B cell (primary cell): ENCODE measurements around the gene LRRC15. TPM values are rescaled to one million over a fixed set of nuclear protein-coding genes. Genes with fewer than 3 reads are reported as not detected.
A peak's percentile ranks its signal among the peaks of the same experiment; 100 is the strongest.

Experiments used
- ATAC-seq: fragments of 200-7000 bp; cut with Tn5 transposase; one replicate; pipeline ENCODE4 v1.10.0; 2021; ENCODE audit warnings: low read depth, mild to moderate bottlenecking, moderate number of reproducible peaks, moderate library complexity
- CTCF ChIA-PET: fragments of 350-600 bp; sonication (Branson Sonifier 250); formaldehyde crosslinking; loops from one replicate; lab custom pipeline; 2021; ENCODE audit warnings: antibody characterized with exemption, inconsistent platforms; lab: Charles Lee
- POLR2A ChIA-PET: fragments of 350-600 bp; sonication (Branson Sonifier 250); formaldehyde crosslinking; loops from one replicate; lab custom pipeline; 2021; ENCODE audit warnings: antibody characterized with exemption; lab: Charles Lee
- DNase-seq: peaks from one replicate; pipeline ENCODE4 v3.0.0; 2013
- H2AFZ ChIP-seq: 2 replicates; pipeline ENCODE4 v1.6.1; 2012; ENCODE audit warnings: mild to moderate bottlenecking, low read depth, low read length; ENCODE audit not compliant: insufficient read depth, poor library complexity, severe bottlenecking
- H3K27ac ChIP-seq, 2 donors: 1 replicate in 1 of 2; 2 replicates in 1 of 2; pipeline ENCODE4 v1.5.1; 2012 to 2013; ENCODE audit warnings: low read length in 2 of 2, mild to moderate bottlenecking in 2 of 2, moderate library complexity in 1 of 2
- H3K27me3 ChIP-seq, 4 experiments: fragments of 200-600 bp in 1 of 4; sonication (generic) in 1 of 4; replicated peaks in 1 of 4; 1 replicate in 2 of 4; 2 replicates in 2 of 4; pipeline versions ENCODE4 v1.6.1 to v1.7.0; 2013 to 2016; ENCODE audit warnings: low read length in 3 of 4, mild to moderate bottlenecking in 2 of 4, mixed read lengths in 1 of 4, moderate library complexity in 1 of 4; ENCODE audit not compliant: insufficient read depth in 4 of 4, control insufficient read depth in 3 of 4; ENCODE audit errors: control extremely low read depth in 1 of 4
- H3K36me3 ChIP-seq, 2 experiments: replicated peaks in 1 of 2; 1 replicate in 1 of 2; 2 replicates in 1 of 2; pipeline versions ENCODE4 v1.6.1 to v1.7.1; 2013; ENCODE audit warnings: low read length in 1 of 2; ENCODE audit not compliant: insufficient read depth in 2 of 2, control insufficient read depth in 1 of 2; ENCODE audit errors: control extremely low read depth in 1 of 2, extremely low read depth in 1 of 2
- H3K4me1 ChIP-seq, 2 donors: fragments of 200-600 bp in 1 of 2; sonication (generic) in 1 of 2; 1 replicate in 1 of 2; 2 replicates in 1 of 2; pipeline versions ENCODE4 v1.5.1 to v1.6.1; 2013 to 2017; ENCODE audit warnings: low read length in 2 of 2; ENCODE audit not compliant: control insufficient read depth in 2 of 2, insufficient read depth in 2 of 2
- H3K4me2 ChIP-seq: replicated peaks from 2 replicates; pipeline ENCODE3; 2012; ENCODE audit warnings: mild to moderate bottlenecking, low read depth, low read length; ENCODE audit not compliant: poor library complexity, severe bottlenecking
- H3K4me3 ChIP-seq, 5 experiments: fragments of 200-600 bp in 1 of 5; sonication (generic) in 1 of 5; 1 replicate in 3 of 5; 2 replicates in 2 of 5; pipeline versions ENCODE4 v1.5.1 to v1.7.0; 2011 to 2016; ENCODE audit warnings: low read length in 4 of 5, mild to moderate bottlenecking in 4 of 5, low read depth in 2 of 5, control low read depth in 1 of 5, moderate library complexity in 1 of 5; ENCODE audit not compliant: insufficient read depth in 1 of 5; ENCODE audit errors: control extremely low read depth in 1 of 5, extremely low read depth in 1 of 5
- H3K79me2 ChIP-seq: fragments of 200-600 bp; sonication (generic); one replicate; pipeline ENCODE4 v1.6.0; 2016; ENCODE audit warnings: low read length; ENCODE audit not compliant: control insufficient read depth, insufficient read depth
- H3K9ac ChIP-seq: fragments of 200-600 bp; sonication (generic); 2 replicates; pipeline ENCODE4 v1.6.1; 2017; ENCODE audit warnings: mild to moderate bottlenecking, low read length, moderate library complexity
- H3K9me3 ChIP-seq, 3 donors: one replicate each; pipeline versions ENCODE4 v1.6.1 to v1.7.1; 2013; ENCODE audit warnings: low read length in 2 of 3; ENCODE audit not compliant: control insufficient read depth in 2 of 3, insufficient read depth in 1 of 3; ENCODE audit errors: control extremely low read depth in 1 of 3
- H4K20me1 ChIP-seq: 2 replicates; pipeline ENCODE4 v1.6.0; 2012; ENCODE audit warnings: mild to moderate bottlenecking, low read length; ENCODE audit not compliant: insufficient read depth, control insufficient read depth, poor library complexity, severe bottlenecking
- H3K27ac Mint-ChIP-seq: one replicate; pipeline ENCODE4 v1.8.0; 2021; ENCODE audit warnings: mixed read lengths
- H3K27me3 Mint-ChIP-seq: one replicate; pipeline ENCODE4 v1.8.0; 2021; ENCODE audit warnings: mixed read lengths
- H3K4me1 Mint-ChIP-seq: one replicate; pipeline ENCODE4 v1.8.0; 2021; ENCODE audit warnings: mixed read lengths
- H3K4me3 Mint-ChIP-seq: one replicate; pipeline ENCODE4 v1.8.0; 2021; ENCODE audit warnings: mixed read lengths
- H3K9me3 Mint-ChIP-seq: one replicate; pipeline ENCODE4 v1.8.0; 2022; ENCODE audit warnings: mixed read lengths; ENCODE audit not compliant: insufficient read depth
- EZH2 ChIP-seq: IDR thresholded peaks from 2 replicates; pipeline ENCODE4 v1.6.1; 2012; ENCODE audit warnings: borderline replicate concordance, low read depth, mild to moderate bottlenecking, moderate library complexity, low read length; ENCODE audit not compliant: insufficient read depth, poor library complexity, severe bottlenecking
- WGBS: methylation state at CpG from one replicate; pipeline ENCODE4 v1.1.5; 2013; ENCODE audit warnings: missing lambda C conversion rate; ENCODE audit not compliant: insufficient coverage; 5-methylcytosine and 5-hydroxymethylcytosine counted together
- intact Hi-C: fragments of 100-400 bp; cut with micrococcal nuclease; formaldehyde crosslinking; loops from one replicate; pipeline ENCODE4 v1.10.0; 2022
- polyA plus RNA-seq: library from polyadenylated mRNA; depleted of rRNA; stranded (reverse); fragments of >200 nt; gene quantifications from 2 replicates; pipeline ENCODE4 v1.2.3, GENCODE V29; 2012
- total RNA-seq, 2 donors: library from RNA; stranded (reverse); fragments of 120-200 nt in 1 of 2; gene quantifications; 1 replicate in 1 of 2; 2 replicates in 1 of 2; pipeline versions ENCODE4 v1.2.3 to v1.2.4, GENCODE V29; 2013 to 2022
- TF ChIP-seq, protein P1 (sequence below): fragments of 200-600 bp; IDR thresholded peaks from one replicate; pipeline ENCODE4 v1.8.0; 2022; ENCODE audit warnings: antibody characterized with exemption, mild to moderate bottlenecking

LRRC15 gene
- total and polyA plus RNA-seq, 2 donors (not counting 1 experiment from before 2014, with no cell fraction given), result not detected

DNA sequence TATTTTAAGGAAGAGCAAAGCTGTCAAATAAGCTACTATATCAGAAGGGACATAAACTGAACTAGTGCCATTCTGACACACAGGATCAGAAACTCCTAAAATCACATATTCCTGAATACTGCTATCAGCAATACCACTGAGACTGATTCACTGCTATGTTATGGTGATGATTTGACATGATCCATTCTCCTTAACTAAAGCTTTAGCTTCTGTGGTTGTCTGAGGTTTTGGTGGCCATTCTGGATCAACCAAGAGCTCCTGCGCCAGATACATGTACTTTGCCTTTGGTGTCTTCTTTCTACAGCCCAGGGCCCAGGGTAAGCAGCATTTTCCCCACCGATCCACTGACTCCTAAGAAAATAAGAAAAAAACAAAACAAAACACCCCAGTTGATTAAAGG, 36.2 kb upstream of the LRRC15 start:
- intact Hi-C loops, result loop anchor here (10.0 kb wide), 2 partner anchors 1591 to 1841 kb away; no protein-coding TSS in a partner anchor
- POLR2A ChIA-PET, result no interaction called here
- no peaks in the 10 kb centered on the region for H3K27me3 Mint-ChIP-seq
- Histone ChIP-seq H3K9me3 (no peaks in the 10 kb centered on the region), H3K36me3 (peaks cover 5 to 10% of the 10 kb centered on the region in 2 experiments), H2AFZ (no peak overlapping the region), H3K27me3 (no peaks in the 10 kb centered on the region), H3K27ac (no peak overlapping the region), H3K4me1 (no peaks in the 10 kb centered on the region), H3K9ac (no peak overlapping the region), H3K4me3 (no peak overlapping the region), H3K4me2 (no peak overlapping the region), H3K79me2 (no peaks in the 10 kb centered on the region), H4K20me1 (no peaks in the 10 kb centered on the region)
- H3K9me3 Mint-ChIP-seq, result no peaks in the 10 kb centered on the region
- ATAC-seq (no peak), DNase-seq (no peak)
- TF ChIP-seq EZH2, result no peak
- no peaks in the 10 kb centered on the region for H3K4me1 Mint-ChIP-seq
- H3K4me3 Mint-ChIP-seq, result no peak overlapping the region
- CTCF ChIA-PET, result interaction anchor here (0.9 to 3.3 kb wide), 8 partner anchors 9 to 1938 kb away, joined by 3 to 45 read pairs (median 3); no protein-coding TSS in a partner anchor
- 100% methylated on average over 1 of the region's 2 CpGs for WGBS
- H3K27ac Mint-ChIP-seq, result no peak overlapping the region

DNA sequence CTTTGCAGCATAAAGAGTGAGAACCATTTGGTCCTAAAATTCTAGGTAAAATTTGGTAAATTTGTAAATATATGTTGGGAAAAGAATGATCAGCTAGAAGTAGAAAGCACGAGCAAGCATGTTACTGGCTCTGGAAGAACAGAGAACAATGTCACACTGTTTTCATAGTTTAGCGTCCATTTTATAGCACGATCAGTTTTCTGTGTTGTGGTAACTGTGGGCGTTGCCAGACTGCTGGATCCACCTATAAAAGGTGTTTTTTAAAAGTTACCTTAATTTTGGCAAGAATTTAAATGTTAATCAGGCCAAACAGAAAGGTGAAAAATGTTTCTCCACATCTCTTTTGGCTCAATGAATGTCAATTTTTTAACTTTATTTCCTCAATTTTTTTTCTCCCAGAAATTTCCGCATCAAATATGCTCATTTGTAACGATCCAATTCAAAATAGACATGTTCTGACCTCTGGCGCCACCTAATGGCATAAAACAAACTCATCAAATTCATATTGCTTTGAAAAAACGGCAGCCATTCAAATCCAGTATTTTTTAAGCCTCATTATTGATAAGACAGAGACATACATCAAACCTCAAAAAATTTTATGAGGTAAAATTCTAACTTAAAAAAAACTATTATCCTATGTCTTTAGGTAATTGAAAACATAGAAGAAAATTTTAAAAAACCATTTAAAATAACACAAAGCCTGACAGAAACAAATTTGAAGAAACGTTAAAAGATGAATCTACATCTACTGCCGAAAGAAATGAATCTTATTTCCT, 35.0 kb upstream of the LRRC15 start:
- ATAC-seq, result no peak
- Histone ChIP-seq H3K9ac (no peak overlapping the region), H3K79me2 (no peaks in the 10 kb centered on the region), H3K27ac (no peak overlapping the region), H3K36me3 (peaks cover 5 to 10% of the 10 kb centered on the region in 2 experiments), H2AFZ (no peak overlapping the region), H3K9me3 (no peaks in the 10 kb centered on the region), H3K4me3 (no peak overlapping the region), H4K20me1 (no peaks in the 10 kb centered on the region), H3K4me2 (no peak overlapping the region), H3K4me1 (peaks cover 0 to 6% of the 10 kb centered on the region in 2 donors), H3K27me3 (peaks cover 0 to 6% (median under 1%) of the 10 kb centered on the region in 4 experiments)
- TF ChIP-seq EZH2, result no peak
- TF ChIP-seq, protein P1, sequence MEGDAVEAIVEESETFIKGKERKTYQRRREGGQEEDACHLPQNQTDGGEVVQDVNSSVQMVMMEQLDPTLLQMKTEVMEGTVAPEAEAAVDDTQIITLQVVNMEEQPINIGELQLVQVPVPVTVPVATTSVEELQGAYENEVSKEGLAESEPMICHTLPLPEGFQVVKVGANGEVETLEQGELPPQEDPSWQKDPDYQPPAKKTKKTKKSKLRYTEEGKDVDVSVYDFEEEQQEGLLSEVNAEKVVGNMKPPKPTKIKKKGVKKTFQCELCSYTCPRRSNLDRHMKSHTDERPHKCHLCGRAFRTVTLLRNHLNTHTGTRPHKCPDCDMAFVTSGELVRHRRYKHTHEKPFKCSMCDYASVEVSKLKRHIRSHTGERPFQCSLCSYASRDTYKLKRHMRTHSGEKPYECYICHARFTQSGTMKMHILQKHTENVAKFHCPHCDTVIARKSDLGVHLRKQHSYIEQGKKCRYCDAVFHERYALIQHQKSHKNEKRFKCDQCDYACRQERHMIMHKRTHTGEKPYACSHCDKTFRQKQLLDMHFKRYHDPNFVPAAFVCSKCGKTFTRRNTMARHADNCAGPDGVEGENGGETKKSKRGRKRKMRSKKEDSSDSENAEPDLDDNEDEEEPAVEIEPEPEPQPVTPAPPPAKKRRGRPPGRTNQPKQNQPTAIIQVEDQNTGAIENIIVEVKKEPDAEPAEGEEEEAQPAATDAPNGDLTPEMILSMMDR, result peak; percentile 94
- DNase-seq, result peak; percentile 65
- Mint-ChIP-seq H3K4me1 (peaks cover 2% of the 10 kb centered on the region), H3K9me3 (no peaks in the 10 kb centered on the region), H3K27me3 (peaks cover 5% of the 10 kb centered on the region), H3K4me3 (no peak overlapping the region), H3K27ac (no peak overlapping the region)
- intact Hi-C loops, result loop anchor here (1.0 to 10.0 kb wide), 3 partner anchors 71 to 1840 kb away; no protein-coding TSS in a partner anchor
- CTCF ChIA-PET, result interaction anchor here (0.7 to 3.3 kb wide), 11 partner anchors 9 to 792 kb away, joined by 3 to 45 read pairs (median 4); no protein-coding TSS in a partner anchor
- 49% methylated on average over 8 of the region's 10 CpGs for WGBS
- POLR2A ChIA-PET, result no interaction called here
